Skeletal muscle satellite cell (primary cell): ENCODE data around the gene SLC46A3.
"Not testable (repeated sequence)": the region's sequence is repeated elsewhere in the genome, so short reads cannot be mapped to it uniquely, and the experiment has no call there.

Experiments
- H3K27me3 ChIP-seq: 2 replicates; pipeline ENCODE4 v1.7.0; 2013; ENCODE audit warnings: low read length; ENCODE audit not compliant: control insufficient read depth, insufficient read depth
- H3K36me3 ChIP-seq: 2 replicates; pipeline ENCODE4 v1.7.0; 2013; ENCODE audit warnings: mild to moderate bottlenecking, control low read depth, low read length; ENCODE audit not compliant: insufficient read depth
- H3K4me1 ChIP-seq: 2 replicates; pipeline ENCODE4 v1.7.0; 2013; ENCODE audit warnings: low read length; ENCODE audit not compliant: control insufficient read depth, insufficient read depth
- H3K4me2 ChIP-seq: 2 replicates; pipeline ENCODE4 v1.7.0; 2013; ENCODE audit warnings: mild to moderate bottlenecking, low read length
- H3K4me3 ChIP-seq: 2 replicates; pipeline ENCODE4 v1.7.0; 2013; ENCODE audit warnings: low read length
- H3K9ac ChIP-seq: 2 replicates; pipeline ENCODE4 v1.7.0; 2013; ENCODE audit warnings: mild to moderate bottlenecking, low read depth, low read length, moderate library complexity
- H3K9me3 ChIP-seq: replicated peaks from 2 replicates; pipeline ENCODE4 v1.7.0; 2013; ENCODE audit warnings: mild to moderate bottlenecking, control low read depth, low read length

SLC46A3 gene

GRCh38 chr13:28746287-28746612 lies 27.5 kb upstream of the SLC46A3 start:
- Histone ChIP-seq H3K9ac (no peak overlapping the region), H3K36me3 (no peaks in the 10 kb centered on the region), H3K4me1 (peaks cover 30% of the 10 kb centered on the region), H3K27me3 (no peaks in the 10 kb centered on the region), H3K4me2 (no peak overlapping the region), H3K9me3 (no peaks in the 10 kb centered on the region), H3K4me3 (no peak overlapping the region)

DNA sequence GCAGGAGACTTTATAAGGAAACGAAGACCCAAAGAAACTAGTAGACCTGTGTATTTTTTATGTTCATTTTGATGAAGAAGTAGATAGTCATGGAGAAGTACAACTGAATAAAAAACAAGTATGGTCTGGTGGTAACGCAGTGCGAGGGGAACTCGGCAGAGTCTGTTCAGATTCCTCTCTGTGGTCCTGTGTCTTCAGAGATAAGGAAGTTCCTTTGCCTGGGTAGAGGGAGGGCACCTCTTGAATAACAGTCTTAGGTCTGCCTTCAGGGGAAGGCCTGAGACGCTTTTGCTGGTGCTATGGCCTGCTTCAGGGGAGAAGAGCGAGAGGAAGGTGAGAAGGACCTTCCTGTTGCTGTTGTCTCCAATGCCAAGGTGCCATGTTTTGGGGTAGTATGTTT lies 25.9 kb upstream of the SLC46A3 start:
- Histone ChIP-seq H3K36me3 (no peaks in the 10 kb centered on the region), H3K4me1 (peaks cover 15% of the 10 kb centered on the region), H3K4me3 (no peak overlapping the region), H3K27me3 (no peaks in the 10 kb centered on the region), H3K4me2 (no peak overlapping the region), H3K9ac (no peak overlapping the region), H3K9me3 (no peaks in the 10 kb centered on the region)

DNA sequence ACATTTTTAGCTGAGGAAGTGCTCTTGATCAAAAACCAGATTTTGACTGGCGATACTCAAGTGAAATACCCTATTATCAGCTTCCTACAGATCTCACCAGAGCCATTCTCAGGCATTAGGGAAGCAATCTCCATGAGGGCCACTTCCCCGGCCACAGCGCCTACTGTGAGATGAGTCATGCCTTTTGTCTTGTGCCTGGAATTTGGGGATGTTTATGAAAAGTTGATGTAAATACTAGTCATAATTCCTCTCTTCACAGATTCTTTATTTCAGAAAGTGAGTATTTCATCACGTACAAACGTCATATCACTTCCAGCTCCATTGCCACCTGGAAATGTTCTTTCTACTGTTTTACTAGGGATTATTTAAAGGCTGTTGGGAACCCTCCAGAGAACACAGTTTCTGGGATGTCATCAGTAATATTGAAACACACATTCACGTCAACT lies 25.3 kb upstream of the SLC46A3 start:
- H3K27me3 ChIP-seq = no peaks in the 10 kb centered on the region
- no peak overlapping the region for H3K4me2 ChIP-seq
- no peaks in the 10 kb centered on the region for H3K36me3 ChIP-seq
- no peak overlapping the region for H3K4me3 ChIP-seq
- H3K4me1 ChIP-seq = peaks cover 14% of the 10 kb centered on the region
- no peak overlapping the region for H3K9ac ChIP-seq
- no peaks in the 10 kb centered on the region for H3K9me3 ChIP-seq

DNA sequence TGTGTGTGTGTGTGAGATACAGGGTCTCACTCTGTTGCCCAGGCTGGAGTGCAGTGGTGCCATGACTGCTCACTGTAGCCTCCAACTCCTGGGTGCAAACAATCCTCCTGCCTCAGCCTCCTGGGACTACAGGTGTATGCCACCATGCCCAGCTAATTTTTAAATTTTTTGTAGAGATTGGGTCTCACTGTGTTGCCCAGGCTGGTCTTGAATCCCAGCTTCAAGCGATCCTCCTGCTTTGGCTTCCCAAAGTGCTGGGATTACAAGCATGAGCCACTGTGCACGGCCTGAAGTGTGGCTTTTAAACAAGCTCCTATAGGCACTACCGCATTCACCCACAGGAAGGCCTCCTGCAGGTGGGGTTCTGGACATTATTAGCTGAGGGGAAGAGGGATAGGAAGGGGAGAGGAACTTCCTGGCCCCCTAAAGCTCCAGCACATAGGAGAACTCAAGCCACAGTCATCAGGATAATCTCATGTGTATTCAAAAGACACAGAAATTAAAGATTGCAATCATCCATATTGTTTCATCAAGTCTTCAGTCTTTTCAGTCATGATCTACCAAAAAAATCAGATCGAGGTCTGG lies 24.8 kb upstream of the SLC46A3 start:
- Histone ChIP-seq H3K27me3 (no peaks in the 10 kb centered on the region), H3K4me1 (peaks cover 14% of the 10 kb centered on the region), H3K36me3 (no peaks in the 10 kb centered on the region), H3K4me3 (no peak overlapping the region), H3K9ac (no peak overlapping the region), H3K9me3 (no peaks in the 10 kb centered on the region), H3K4me2 (no peak overlapping the region)

DNA sequence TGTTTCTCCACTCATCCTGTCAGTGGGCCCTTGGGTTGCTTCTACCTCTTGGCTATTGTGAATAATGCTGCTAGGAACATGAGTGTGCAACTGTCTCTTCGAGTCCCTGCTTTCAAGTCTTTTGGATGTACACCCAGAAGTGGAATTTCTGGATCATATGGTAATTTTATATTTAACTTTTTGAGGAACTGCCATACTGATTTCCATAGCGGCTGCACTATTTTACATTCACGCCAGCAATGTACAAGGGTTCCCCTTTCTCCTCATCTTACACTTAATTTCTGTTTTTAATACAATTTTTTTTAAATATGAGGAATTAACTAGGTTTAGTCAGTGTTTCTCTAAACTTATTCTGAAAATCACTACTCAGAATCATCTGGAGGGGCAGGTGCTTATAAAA lies 24.2 kb upstream of the SLC46A3 start:
- Histone ChIP-seq H3K4me1 (peaks cover 14% of the 10 kb centered on the region), H3K4me2 (no peak overlapping the region), H3K27me3 (no peaks in the 10 kb centered on the region), H3K9ac (no peak overlapping the region), H3K4me3 (no peak overlapping the region), H3K9me3 (no peaks in the 10 kb centered on the region), H3K36me3 (no peaks in the 10 kb centered on the region)

DNA sequence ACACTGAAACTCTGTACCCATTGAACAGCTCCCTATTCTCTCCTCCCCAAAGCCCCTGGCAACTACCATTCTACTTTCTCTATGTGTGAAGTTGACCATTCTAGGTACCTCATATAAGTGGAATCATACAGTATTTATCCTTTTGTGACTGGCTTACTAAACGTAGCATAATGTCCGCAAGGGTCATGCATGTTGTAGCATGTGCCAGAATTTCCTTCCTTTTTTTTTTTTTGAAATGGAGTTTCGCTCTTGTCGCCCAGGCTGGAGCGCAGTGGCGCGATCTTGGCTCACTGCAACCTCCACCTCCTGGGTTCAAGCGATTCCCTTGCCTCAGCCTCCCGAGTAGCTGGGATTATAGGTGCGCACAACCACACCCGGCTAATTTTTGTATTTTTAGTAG lies 23.7 kb upstream of the SLC46A3 start:
- peaks cover 14% of the 10 kb centered on the region for H3K4me1 ChIP-seq
- not testable (repeated sequence) for H3K4me3 ChIP-seq, H3K36me3 ChIP-seq, H3K9ac ChIP-seq, H3K27me3 ChIP-seq, H3K4me2 ChIP-seq, H3K9me3 ChIP-seq

- Histone ChIP-seq H3K36me3 (no peaks in the 10 kb centered on the region), H3K9me3 (no peaks in the 10 kb centered on the region), H3K4me2 (no peak overlapping the region), H3K4me1 (peaks cover 14% of the 10 kb centered on the region), H3K4me3 (no peak overlapping the region), H3K9ac (no peak overlapping the region), H3K27me3 (no peaks in the 10 kb centered on the region)
These were observed 22.3 kb upstream of the SLC46A3 start for GRCh38 chr13:28741084-28741491.

DNA sequence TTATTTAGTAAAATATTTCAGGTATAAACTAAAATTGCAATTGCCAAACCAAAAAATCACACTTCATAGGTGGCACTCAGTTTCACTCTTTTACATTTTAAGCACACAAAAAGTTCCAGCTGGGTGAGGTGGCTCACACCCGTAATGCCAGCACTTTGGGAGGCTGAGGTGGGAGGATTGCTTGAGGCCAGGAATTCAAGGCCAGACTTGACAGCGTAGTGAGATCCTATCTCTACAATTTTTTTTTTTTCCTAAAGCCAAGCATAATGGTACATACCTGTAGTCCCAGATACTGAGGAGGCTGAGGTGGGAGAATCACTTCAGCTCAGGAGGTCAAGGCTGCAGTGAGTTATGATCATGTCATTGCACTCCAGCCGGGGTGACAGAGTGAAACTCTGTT lies 20.6 kb upstream of the SLC46A3 start:
- Histone ChIP-seq H3K4me2 (no peak overlapping the region), H3K4me1 (peaks cover 7% of the 10 kb centered on the region), H3K9me3 (no peaks in the 10 kb centered on the region), H3K4me3 (no peak overlapping the region), H3K36me3 (no peaks in the 10 kb centered on the region), H3K27me3 (no peaks in the 10 kb centered on the region), H3K9ac (no peak overlapping the region)

GRCh38 chr13:28735481-28736029 lies 16.8 kb upstream of the SLC46A3 start:
- no peaks in the 10 kb centered on the region for H3K27me3 ChIP-seq
- no peaks in the 10 kb centered on the region for H3K9me3 ChIP-seq
- H3K4me3 ChIP-seq = no peak overlapping the region
- H3K4me2 ChIP-seq = no peak overlapping the region
- H3K36me3 ChIP-seq = no peaks in the 10 kb centered on the region
- H3K4me1 ChIP-seq = no peaks in the 10 kb centered on the region
- no peak overlapping the region for H3K9ac ChIP-seq

DNA sequence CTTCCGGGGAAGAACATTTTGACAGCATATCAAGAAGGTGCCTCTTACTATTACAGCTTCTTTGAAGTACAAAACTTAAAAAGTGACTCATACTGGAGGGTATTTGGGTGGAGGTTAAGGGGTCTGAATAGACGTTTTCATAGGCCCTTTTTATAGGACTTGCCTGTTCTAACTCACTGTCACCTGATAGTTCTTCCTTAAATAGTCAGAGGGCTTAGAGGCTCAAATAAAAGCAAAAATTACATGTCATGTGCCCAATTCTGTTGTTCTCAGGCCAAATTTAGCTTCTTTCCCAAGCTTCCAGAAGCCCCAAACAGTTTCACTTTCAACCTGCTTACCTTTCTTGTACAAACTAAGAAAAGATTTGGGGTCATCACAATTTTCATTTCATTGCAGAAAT lies 16.1 kb upstream of the SLC46A3 start:
- H3K36me3 ChIP-seq = no peaks in the 10 kb centered on the region
- no peaks in the 10 kb centered on the region for H3K4me1 ChIP-seq
- H3K4me3 ChIP-seq = no peak overlapping the region
- no peaks in the 10 kb centered on the region for H3K9me3 ChIP-seq
- H3K27me3 ChIP-seq = no peaks in the 10 kb centered on the region
- H3K4me2 ChIP-seq = no peak overlapping the region
- H3K9ac ChIP-seq = no peak overlapping the region

- Histone ChIP-seq H3K9ac (no peak overlapping the region), H3K27me3 (no peaks in the 10 kb centered on the region), H3K9me3 (no peaks in the 10 kb centered on the region), H3K4me1 (peaks cover 10% of the 10 kb centered on the region), H3K4me2 (no peak overlapping the region), H3K36me3 (no peaks in the 10 kb centered on the region), H3K4me3 (no peak overlapping the region)
These were observed 12.0 kb upstream of the SLC46A3 start for GRCh38 chr13:28730762-28731161.

- no peak overlapping the region for H3K4me2 ChIP-seq
- no peak overlapping the region for H3K9ac ChIP-seq
- no peaks in the 10 kb centered on the region for H3K36me3 ChIP-seq
- H3K4me1 ChIP-seq = peaks cover 10% of the 10 kb centered on the region
- H3K27me3 ChIP-seq = no peaks in the 10 kb centered on the region
- H3K4me3 ChIP-seq = no peak overlapping the region
- H3K9me3 ChIP-seq = no peaks in the 10 kb centered on the region
These were observed 10.8 kb upstream of the SLC46A3 start for GRCh38 chr13:28729541-28729940.
